WTC11 (cell line): ENCODE data around the gene PDE6B.

ENCODE experiments used
- CBFB ChIP-seq: sonication (generic); formaldehyde crosslinking; IDR thresholded peaks from 2 replicates; pipeline ENCODE4 v1.8.1; 2022; ENCODE audit warnings: mild to moderate bottlenecking, low read depth, missing genetic modification reagents
- E2F5 ChIP-seq: sonication (generic); formaldehyde crosslinking; IDR thresholded peaks from 2 replicates; pipeline ENCODE4 v1.8.1; 2022; ENCODE audit warnings: mild to moderate bottlenecking, moderate library complexity, missing genetic modification reagents
- ELF4 ChIP-seq: sonication (generic); formaldehyde crosslinking; IDR thresholded peaks from 2 replicates; pipeline ENCODE4 v1.8.1; 2022; ENCODE audit warnings: low read depth, mild to moderate bottlenecking, moderate library complexity, missing genetic modification reagents
- HMGA2 ChIP-seq: fragments of 250-450 bp; sonication (Bioruptor Pico); IDR thresholded peaks from 2 replicates; pipeline ENCODE4 v1.4.0; 2021; ENCODE audit warnings: mild to moderate bottlenecking, moderate library complexity
- HMGXB4 ChIP-seq: sonication (generic); formaldehyde crosslinking; IDR thresholded peaks from 2 replicates; pipeline ENCODE4 v1.8.1; 2023; ENCODE audit warnings: mild to moderate bottlenecking, moderate library complexity, missing genetic modification reagents
- TCF7 ChIP-seq: sonication (generic); formaldehyde crosslinking; IDR thresholded peaks from 2 replicates; pipeline ENCODE4 v1.8.0; 2022; ENCODE audit warnings: mild to moderate bottlenecking, low read depth, missing genetic modification reagents, moderate library complexity
- TF ChIP-seq, protein P1 (sequence below): fragments of 200-600 bp; IDR thresholded peaks from 2 replicates; pipeline ENCODE4 v1.8.0; 2022; ENCODE audit warnings: antibody characterized with exemption
- TF ChIP-seq, protein P2 (sequence below): sonication (generic); formaldehyde crosslinking; IDR thresholded peaks from 2 replicates; pipeline ENCODE4 v1.8.0; 2022; ENCODE audit warnings: mild to moderate bottlenecking, missing genetic modification reagents
- TF ChIP-seq, protein P3 (sequence below): sonication (generic); formaldehyde crosslinking; IDR thresholded peaks from 2 replicates; pipeline ENCODE4 v1.8.0; 2022; ENCODE audit warnings: mild to moderate bottlenecking, missing genetic modification reagents
- TF ChIP-seq, protein P4 (sequence below): sonication (generic); formaldehyde crosslinking; IDR thresholded peaks from 2 replicates; pipeline ENCODE4 v1.8.1; 2022; ENCODE audit warnings: missing genetic modification reagents, borderline replicate concordance
- TF ChIP-seq, protein P5 (sequence below): sonication (generic); formaldehyde crosslinking; IDR thresholded peaks from 2 replicates; pipeline ENCODE4 v1.8.1; 2022; ENCODE audit warnings: mild to moderate bottlenecking, missing genetic modification reagents, moderate library complexity, borderline replicate concordance
- TF ChIP-seq, protein P6 (sequence below): sonication (generic); formaldehyde crosslinking; IDR thresholded peaks from 2 replicates; pipeline ENCODE4 v1.8.1; 2023; ENCODE audit warnings: mild to moderate bottlenecking, missing genetic modification reagents

GRCh38 chr4:625631-626161, 323 bp downstream of the PDE6B start:
- TF ChIP-seq, protein P1, sequence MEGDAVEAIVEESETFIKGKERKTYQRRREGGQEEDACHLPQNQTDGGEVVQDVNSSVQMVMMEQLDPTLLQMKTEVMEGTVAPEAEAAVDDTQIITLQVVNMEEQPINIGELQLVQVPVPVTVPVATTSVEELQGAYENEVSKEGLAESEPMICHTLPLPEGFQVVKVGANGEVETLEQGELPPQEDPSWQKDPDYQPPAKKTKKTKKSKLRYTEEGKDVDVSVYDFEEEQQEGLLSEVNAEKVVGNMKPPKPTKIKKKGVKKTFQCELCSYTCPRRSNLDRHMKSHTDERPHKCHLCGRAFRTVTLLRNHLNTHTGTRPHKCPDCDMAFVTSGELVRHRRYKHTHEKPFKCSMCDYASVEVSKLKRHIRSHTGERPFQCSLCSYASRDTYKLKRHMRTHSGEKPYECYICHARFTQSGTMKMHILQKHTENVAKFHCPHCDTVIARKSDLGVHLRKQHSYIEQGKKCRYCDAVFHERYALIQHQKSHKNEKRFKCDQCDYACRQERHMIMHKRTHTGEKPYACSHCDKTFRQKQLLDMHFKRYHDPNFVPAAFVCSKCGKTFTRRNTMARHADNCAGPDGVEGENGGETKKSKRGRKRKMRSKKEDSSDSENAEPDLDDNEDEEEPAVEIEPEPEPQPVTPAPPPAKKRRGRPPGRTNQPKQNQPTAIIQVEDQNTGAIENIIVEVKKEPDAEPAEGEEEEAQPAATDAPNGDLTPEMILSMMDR = no peak
- no peak for TF ChIP-seq HMGXB4 (CRISPR knock-in tag)
- TF ChIP-seq, protein P2, sequence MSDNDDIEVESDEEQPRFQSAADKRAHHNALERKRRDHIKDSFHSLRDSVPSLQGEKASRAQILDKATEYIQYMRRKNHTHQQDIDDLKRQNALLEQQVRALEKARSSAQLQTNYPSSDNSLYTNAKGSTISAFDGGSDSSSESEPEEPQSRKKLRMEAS (CRISPR knock-in tag) = no peak
- TF ChIP-seq ELF4 (CRISPR knock-in tag) = no peak
- TF ChIP-seq HMGA2 (CRISPR knock-in tag) = no peak
- TF ChIP-seq, protein P3, sequence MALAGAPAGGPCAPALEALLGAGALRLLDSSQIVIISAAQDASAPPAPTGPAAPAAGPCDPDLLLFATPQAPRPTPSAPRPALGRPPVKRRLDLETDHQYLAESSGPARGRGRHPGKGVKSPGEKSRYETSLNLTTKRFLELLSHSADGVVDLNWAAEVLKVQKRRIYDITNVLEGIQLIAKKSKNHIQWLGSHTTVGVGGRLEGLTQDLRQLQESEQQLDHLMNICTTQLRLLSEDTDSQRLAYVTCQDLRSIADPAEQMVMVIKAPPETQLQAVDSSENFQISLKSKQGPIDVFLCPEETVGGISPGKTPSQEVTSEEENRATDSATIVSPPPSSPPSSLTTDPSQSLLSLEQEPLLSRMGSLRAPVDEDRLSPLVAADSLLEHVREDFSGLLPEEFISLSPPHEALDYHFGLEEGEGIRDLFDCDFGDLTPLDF (CRISPR knock-in tag) = no peak
- no peak for TF ChIP-seq E2F5
- TF ChIP-seq TCF7 = no peak
- TF ChIP-seq, protein P4, sequence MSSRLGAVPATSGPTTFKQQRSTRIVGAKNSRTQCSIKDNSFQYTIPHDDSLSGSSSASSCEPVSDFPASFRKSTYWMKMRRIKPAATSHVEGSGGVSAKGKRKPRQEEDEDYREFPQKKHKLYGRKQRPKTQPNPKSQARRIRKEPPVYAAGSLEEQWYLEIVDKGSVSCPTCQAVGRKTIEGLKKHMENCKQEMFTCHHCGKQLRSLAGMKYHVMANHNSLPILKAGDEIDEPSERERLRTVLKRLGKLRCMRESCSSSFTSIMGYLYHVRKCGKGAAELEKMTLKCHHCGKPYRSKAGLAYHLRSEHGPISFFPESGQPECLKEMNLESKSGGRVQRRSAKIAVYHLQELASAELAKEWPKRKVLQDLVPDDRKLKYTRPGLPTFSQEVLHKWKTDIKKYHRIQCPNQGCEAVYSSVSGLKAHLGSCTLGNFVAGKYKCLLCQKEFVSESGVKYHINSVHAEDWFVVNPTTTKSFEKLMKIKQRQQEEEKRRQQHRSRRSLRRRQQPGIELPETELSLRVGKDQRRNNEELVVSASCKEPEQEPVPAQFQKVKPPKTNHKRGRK = no peak
- TF ChIP-seq, protein P5, sequence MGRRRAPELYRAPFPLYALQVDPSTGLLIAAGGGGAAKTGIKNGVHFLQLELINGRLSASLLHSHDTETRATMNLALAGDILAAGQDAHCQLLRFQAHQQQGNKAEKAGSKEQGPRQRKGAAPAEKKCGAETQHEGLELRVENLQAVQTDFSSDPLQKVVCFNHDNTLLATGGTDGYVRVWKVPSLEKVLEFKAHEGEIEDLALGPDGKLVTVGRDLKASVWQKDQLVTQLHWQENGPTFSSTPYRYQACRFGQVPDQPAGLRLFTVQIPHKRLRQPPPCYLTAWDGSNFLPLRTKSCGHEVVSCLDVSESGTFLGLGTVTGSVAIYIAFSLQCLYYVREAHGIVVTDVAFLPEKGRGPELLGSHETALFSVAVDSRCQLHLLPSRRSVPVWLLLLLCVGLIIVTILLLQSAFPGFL (CRISPR knock-in tag) = no peak
- no peak for TF ChIP-seq CBFB (CRISPR knock-in tag)
- TF ChIP-seq, protein P6, sequence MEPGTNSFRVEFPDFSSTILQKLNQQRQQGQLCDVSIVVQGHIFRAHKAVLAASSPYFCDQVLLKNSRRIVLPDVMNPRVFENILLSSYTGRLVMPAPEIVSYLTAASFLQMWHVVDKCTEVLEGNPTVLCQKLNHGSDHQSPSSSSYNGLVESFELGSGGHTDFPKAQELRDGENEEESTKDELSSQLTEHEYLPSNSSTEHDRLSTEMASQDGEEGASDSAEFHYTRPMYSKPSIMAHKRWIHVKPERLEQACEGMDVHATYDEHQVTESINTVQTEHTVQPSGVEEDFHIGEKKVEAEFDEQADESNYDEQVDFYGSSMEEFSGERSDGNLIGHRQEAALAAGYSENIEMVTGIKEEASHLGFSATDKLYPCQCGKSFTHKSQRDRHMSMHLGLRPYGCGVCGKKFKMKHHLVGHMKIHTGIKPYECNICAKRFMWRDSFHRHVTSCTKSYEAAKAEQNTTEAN = no peak
